ENCODE measurements around the gene CD2.

The CD2 gene, protein sequence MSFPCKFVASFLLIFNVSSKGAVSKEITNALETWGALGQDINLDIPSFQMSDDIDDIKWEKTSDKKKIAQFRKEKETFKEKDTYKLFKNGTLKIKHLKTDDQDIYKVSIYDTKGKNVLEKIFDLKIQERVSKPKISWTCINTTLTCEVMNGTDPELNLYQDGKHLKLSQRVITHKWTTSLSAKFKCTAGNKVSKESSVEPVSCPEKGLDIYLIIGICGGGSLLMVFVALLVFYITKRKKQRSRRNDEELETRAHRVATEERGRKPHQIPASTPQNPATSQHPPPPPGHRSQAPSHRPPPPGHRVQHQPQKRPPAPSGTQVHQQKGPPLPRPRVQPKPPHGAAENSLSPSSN

DNA sequence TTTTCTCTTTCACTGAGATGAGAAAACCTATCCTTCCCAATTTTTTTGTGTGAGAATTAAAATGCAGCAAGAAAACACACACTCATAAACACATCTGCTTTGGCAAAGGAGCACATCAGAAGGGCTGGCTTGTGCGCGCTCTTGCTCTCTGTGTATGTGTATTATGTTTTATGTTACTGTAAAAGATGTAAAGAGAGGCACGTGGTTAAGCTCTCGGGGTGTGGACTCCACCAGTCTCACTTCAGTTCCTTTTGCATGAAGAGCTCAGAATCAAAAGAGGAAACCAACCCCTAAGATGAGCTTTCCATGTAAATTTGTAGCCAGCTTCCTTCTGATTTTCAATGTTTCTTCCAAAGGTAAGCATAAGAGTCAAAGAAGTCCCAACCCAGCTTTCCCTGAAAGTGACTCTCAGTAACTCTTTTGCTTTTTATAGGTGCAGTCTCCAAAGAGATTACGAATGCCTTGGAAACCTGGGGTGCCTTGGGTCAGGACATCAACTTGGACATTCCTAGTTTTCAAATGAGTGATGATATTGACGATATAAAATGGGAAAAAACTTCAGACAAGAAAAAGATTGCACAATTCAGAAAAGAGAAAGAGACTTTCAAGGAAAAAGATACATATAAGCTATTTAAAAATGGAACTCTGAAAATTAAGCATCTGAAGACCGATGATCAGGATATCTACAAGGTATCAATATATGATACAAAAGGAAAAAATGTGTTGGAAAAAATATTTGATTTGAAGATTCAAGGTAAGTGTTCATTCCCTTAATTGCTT, at the start of gene CD2:
TSS of gene CD2 (plus strand) at position 233 of the 780 bp plus-strand sequence. CDS start at position 296, 63 bp downstream.
- DNase-seq (ENCODE audit: low read depth, low spot score), result no peak
- TF ChIP-seq, protein P1, sequence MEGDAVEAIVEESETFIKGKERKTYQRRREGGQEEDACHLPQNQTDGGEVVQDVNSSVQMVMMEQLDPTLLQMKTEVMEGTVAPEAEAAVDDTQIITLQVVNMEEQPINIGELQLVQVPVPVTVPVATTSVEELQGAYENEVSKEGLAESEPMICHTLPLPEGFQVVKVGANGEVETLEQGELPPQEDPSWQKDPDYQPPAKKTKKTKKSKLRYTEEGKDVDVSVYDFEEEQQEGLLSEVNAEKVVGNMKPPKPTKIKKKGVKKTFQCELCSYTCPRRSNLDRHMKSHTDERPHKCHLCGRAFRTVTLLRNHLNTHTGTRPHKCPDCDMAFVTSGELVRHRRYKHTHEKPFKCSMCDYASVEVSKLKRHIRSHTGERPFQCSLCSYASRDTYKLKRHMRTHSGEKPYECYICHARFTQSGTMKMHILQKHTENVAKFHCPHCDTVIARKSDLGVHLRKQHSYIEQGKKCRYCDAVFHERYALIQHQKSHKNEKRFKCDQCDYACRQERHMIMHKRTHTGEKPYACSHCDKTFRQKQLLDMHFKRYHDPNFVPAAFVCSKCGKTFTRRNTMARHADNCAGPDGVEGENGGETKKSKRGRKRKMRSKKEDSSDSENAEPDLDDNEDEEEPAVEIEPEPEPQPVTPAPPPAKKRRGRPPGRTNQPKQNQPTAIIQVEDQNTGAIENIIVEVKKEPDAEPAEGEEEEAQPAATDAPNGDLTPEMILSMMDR (IDR thresholded peaks at IDR 0.05; ENCODE audit: low read depth, low read length), result no peak
- no peak within 1 kb of the TSS for H3K4me3 ChIP-seq (ENCODE audit: low read depth, low read length)
- in situ Hi-C loops (cut with HindIII; ENCODE audit: low sequenced_read_pairs), result no loop called here

DNA sequence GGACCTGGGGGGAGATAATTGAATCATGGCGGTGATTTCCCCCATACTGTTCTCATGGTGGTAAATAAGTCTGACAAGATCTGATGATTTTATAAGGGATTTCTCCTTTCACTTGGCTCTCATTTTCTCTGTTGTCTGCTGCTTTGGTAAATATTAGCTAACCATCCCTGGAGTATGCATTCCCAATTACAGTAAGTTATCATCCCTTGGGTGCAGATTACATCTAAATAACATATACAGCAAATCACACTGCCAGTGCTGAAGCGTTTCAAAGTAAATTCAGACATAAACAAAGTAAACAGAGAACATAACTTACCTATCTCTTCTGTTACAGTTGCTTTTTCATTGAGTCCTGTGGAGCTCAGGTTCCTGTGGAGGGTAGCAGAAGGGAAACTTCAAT, 48.1 kb upstream of the CD2 start:
- DNase-seq (ENCODE audit: low read depth, low spot score), result no peak
- H3K4me3 ChIP-seq (ENCODE audit: low read depth, low read length), result no peak overlapping the region
- in situ Hi-C loops (cut with HindIII; ENCODE audit: low sequenced_read_pairs), result no loop called here
- TF ChIP-seq, protein P1 (IDR thresholded peaks at IDR 0.05; ENCODE audit: low read depth, low read length), result no peak

DNA sequence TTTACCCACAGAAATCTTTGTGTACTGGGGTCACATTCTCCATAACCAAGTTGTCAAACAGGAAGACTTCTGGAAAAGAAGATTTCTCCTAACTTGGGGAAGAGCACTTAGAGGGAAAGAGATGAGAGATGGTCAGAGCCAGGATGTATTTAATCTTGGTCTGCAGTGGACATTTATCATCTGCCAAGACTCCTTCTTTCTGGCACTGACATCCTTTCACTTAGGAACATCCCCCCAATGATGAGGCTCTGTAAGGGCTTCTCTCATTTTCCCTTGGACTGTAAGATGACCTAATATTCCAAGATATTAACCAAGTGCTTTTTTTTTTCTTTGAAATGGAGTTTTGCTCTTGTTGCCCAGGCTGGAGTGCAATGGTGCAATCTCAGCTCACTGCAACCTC, 47.4 kb upstream of the CD2 start:
- H3K4me3 ChIP-seq (ENCODE audit: low read depth, low read length), result no peak overlapping the region
- TF ChIP-seq, protein P1 (IDR thresholded peaks at IDR 0.05; ENCODE audit: low read depth, low read length), result no peak
- in situ Hi-C loops (cut with HindIII; ENCODE audit: low sequenced_read_pairs), result no loop called here
- DNase-seq (ENCODE audit: low read depth, low spot score), result no peak

DNA sequence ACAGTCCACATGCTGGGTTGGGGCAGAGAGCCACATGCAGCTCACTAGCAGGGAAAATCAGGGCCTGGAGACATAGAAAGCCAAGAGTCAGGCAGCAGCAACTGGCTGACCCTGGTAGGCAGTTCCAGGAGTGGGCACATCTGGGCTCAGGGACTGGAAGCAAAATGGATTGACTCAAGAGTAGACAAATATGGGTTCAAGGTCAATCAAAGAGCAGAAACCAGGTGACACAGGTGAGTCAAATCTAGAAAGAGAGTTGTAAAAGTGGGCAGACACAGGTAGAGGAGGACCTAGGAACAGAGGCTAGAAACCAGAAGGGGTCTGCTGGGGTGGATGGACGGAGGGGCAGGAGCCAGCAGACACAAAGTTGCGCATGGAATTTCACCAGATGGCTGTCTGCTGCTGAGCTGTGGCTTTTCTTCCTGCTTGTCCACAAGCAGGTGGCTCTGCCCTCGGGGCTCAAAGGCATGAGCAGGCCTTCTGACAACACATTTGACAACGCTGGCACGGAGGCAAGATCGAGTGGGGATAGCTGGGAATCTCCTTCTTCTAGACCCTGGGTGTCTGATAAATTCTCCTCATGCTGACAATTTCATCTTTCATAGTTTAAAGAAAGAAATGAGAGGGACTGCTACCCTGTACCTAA, 45.9 kb upstream of the CD2 start:
- TF ChIP-seq, protein P1 (IDR thresholded peaks at IDR 0.05; ENCODE audit: low read depth, low read length), result no peak
- in situ Hi-C loops (cut with HindIII; ENCODE audit: low sequenced_read_pairs), result no loop called here

DNA sequence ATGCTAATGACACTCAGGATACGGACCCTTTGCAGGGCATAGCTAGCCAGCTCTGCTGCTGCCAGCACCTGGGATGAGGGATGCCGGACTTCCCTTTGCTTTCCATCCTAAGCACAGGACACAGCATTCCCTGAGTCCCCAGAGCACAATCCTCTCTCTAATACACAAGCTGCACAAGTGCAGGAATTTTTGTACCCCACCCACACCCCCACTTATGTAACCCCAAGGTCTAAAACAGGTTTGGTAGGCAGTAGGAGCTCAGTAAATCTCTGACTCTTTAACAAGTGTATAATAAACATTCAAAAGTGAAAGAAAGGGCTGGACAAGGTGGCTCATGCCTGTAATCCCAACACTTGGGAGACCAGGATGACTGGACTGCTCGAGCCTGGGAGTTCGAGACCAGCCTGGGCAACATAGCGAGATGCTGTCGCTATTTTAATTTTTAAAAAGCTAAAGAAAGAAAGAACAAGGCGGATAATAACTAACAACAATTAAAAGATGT, 44.5 kb upstream of the CD2 start:
- no peak overlapping the region for H3K4me3 ChIP-seq (ENCODE audit: low read depth, low read length)
- TF ChIP-seq, protein P1 (IDR thresholded peaks at IDR 0.05; ENCODE audit: low read depth, low read length), result no peak
- no peak for DNase-seq (ENCODE audit: low read depth, low spot score)
- in situ Hi-C loops (cut with HindIII; ENCODE audit: low sequenced_read_pairs), result no loop called here

More for the DNA sequence above, 45.9 kb upstream of the CD2 start:
- no peak for DNase-seq (ENCODE audit: low read depth, low spot score)
- H3K4me3 ChIP-seq (ENCODE audit: low read depth, low read length), result no peak overlapping the region
